Heart left ventricle (tissue), 13 donors: ENCODE data around the gene MSMB.

Source experiments
- POLR2A ChIP-seq, 2 donors: fragments of 450-650 bp; IDR thresholded peaks; one replicate each; pipeline ENCODE4 v1.6.1; 2017; ENCODE audit warnings: antibody characterized with exemption in 2 of 2, mild to moderate bottlenecking in 2 of 2, moderate library complexity in 2 of 2
- TF ChIP-seq, protein P1 (sequence below), 12 donors: fragments of 200-600 bp; sonication (generic) in 4 of 12; IDR thresholded peaks; one replicate each; pipeline versions ENCODE4 v1.5.0 to v1.8.0; 2018 to 2022; ENCODE audit warnings: antibody characterized with exemption in 12 of 12, mild to moderate bottlenecking in 5 of 12
- donor health status: ischemic (EF 13 %, LVEDD 7.1; RV severe dilation, severe dysfunction).
- donor health status: DM: no; HTN: yes; CAD: no.
- donor health status: DM: no; HTN: no; CAD: no.
- donor health status: ischemic (EF 25% LVEDD 6.9; RV normal size, moderate dysfunction).
- donor health status: ischemic (EF 25% LVEDD 5.7; RV mildly dilated, moderate dysfunction).
- donor health status: ischemic (EF 35%, LVEDD 5.7; RV mildly dilated, moderate dysfunction).
- donor health status: nonischemic (EF 11% LVEDD 7.7; RV severe dilation, severe dysfunction).
- donor health status: DM: yes; HTN: yes; CAD: no.
- donor health status: PGD.
- donor health status: ischemic (EF 29% LVEDD 5.4; RV normal size, mild dysfunction).
- donor health status: nonischemic (EF 23%, LVEDD 6.1; RV moderate dilation, normal function).

DNA sequence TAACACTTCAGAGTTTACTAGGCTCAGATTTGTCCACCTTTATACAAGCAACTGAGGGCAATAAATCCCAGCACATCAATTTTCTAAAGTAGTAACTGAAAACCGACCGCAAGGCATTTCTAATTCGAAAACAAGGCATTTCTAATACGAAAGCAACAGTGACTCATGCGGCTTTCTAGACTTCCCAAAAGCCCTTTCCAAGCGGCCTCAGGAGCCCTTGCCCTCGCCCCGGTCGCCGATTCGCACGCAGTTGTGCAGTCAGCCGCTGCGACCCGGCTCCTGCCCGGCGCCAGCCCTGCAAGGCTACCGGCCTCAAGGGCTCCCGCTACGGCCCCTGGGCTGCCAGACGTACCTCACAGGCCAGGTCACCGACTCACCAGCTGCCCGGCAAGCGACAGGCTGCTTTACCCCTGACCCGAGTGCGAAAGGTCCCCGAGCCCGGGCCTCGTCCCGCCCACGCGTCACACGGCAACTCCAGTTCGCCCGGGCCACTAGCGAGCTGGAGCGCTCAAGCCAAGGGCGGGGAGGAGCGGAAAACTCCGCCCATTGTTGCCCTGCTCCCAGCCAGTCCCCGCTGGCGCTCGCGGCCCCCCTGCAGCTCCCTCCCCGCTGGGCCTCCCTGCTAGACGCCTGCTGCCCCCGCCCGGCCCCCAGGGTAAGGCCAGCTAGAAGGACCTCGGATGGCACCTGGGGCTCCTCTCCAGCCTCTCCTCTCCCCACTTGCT is 22.9 kb downstream of the MSMB start:
- TF ChIP-seq, protein P1, sequence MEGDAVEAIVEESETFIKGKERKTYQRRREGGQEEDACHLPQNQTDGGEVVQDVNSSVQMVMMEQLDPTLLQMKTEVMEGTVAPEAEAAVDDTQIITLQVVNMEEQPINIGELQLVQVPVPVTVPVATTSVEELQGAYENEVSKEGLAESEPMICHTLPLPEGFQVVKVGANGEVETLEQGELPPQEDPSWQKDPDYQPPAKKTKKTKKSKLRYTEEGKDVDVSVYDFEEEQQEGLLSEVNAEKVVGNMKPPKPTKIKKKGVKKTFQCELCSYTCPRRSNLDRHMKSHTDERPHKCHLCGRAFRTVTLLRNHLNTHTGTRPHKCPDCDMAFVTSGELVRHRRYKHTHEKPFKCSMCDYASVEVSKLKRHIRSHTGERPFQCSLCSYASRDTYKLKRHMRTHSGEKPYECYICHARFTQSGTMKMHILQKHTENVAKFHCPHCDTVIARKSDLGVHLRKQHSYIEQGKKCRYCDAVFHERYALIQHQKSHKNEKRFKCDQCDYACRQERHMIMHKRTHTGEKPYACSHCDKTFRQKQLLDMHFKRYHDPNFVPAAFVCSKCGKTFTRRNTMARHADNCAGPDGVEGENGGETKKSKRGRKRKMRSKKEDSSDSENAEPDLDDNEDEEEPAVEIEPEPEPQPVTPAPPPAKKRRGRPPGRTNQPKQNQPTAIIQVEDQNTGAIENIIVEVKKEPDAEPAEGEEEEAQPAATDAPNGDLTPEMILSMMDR (IDR thresholded peaks at IDR 0.05) = peak in 10 of 12 donors; percentile 8 to 57 (median 26)
- peak; percentile 11 to 67 for TF ChIP-seq POLR2A (IDR thresholded peaks at IDR 0.05)
